MM.1S (cell line): ENCODE measurements around the gene FBXO5.

Experiments
- DNase-seq: peaks from one replicate; pipeline ENCODE4 v3.0.0-alpha.2; 2015
- H2AFZ ChIP-seq: fragments of 300-600 bp; sonication (generic); 2 replicates; pipeline ENCODE4 v1.6.0; 2016; ENCODE audit warnings: antibody characterized with exemption, low read length
- H3F3A ChIP-seq: fragments of 300-600 bp; sonication (generic); 2 replicates; pipeline ENCODE4 v1.6.1; 2016; ENCODE audit warnings: mild to moderate bottlenecking, antibody characterized with exemption, low read length, moderate library complexity, mixed read lengths; ENCODE audit not compliant: insufficient read depth
- H3K27ac ChIP-seq: fragments of 300-600 bp; sonication (generic); 2 replicates; pipeline ENCODE4 v1.5.1; 2016; ENCODE audit warnings: mild to moderate bottlenecking, low read length
- H3K27me3 ChIP-seq: fragments of 300-600 bp; sonication (generic); replicated peaks from 2 replicates; pipeline ENCODE4 v1.6.0; 2016; ENCODE audit warnings: low read length; ENCODE audit not compliant: insufficient read depth
- H3K36me3 ChIP-seq: fragments of 300-600 bp; sonication (generic); replicated peaks from 2 replicates; pipeline ENCODE4 v1.6.1; 2016; ENCODE audit warnings: mild to moderate bottlenecking, low read length, mixed read lengths; ENCODE audit not compliant: insufficient read depth
- H3K4me1 ChIP-seq: fragments of 300-600 bp; sonication (generic); 2 replicates; pipeline ENCODE4 v1.6.1; 2016; ENCODE audit warnings: low read length, mixed read lengths
- H3K4me2 ChIP-seq: fragments of 300-600 bp; sonication (generic); 2 replicates; pipeline ENCODE4 v1.6.0; 2016; ENCODE audit warnings: low read depth, low read length
- H3K4me3 ChIP-seq: fragments of 300-600 bp; sonication (generic); 2 replicates; pipeline ENCODE4 v1.5.1; 2016; ENCODE audit warnings: low read length, mixed read lengths
- H3K79me2 ChIP-seq: fragments of 300-600 bp; sonication (generic); 2 replicates; pipeline ENCODE4 v1.6.1; 2016; ENCODE audit warnings: mixed run types, low read length, mixed read lengths
- H3K9ac ChIP-seq: fragments of 300-600 bp; sonication (generic); 2 replicates; pipeline ENCODE4 v1.6.1; 2016; ENCODE audit warnings: low read length, mixed read lengths
- H3K9me2 ChIP-seq: fragments of 300-600 bp; sonication (generic); replicated peaks from 2 replicates; pipeline ENCODE4 v1.6.1; 2016; ENCODE audit warnings: mild to moderate bottlenecking, low read length, mixed read lengths; ENCODE audit not compliant: insufficient read depth
- H3K9me3 ChIP-seq: fragments of 300-600 bp; sonication (generic); replicated peaks from 2 replicates; pipeline ENCODE4 v1.6.1; 2016; ENCODE audit warnings: mild to moderate bottlenecking, low read length, mixed read lengths; ENCODE audit not compliant: insufficient read depth
- H4K20me1 ChIP-seq: fragments of 300-600 bp; sonication (generic); 2 replicates; pipeline ENCODE4 v1.6.1; 2016; ENCODE audit warnings: mild to moderate bottlenecking, low read length, moderate library complexity, mixed read lengths; ENCODE audit not compliant: insufficient read depth
- EZH2 ChIP-seq: fragments of 300-600 bp; sonication (generic); optimal IDR thresholded peaks from 2 replicates; pipeline ENCODE3; 2017; ENCODE audit warnings: low read depth, mild to moderate bottlenecking, antibody characterized with exemption, low read length, mixed read lengths
- EZH2phosphoT487 ChIP-seq: fragments of 300-600 bp; sonication (generic); IDR thresholded peaks from 2 replicates; pipeline ENCODE4 v1.6.1; 2018; ENCODE audit warnings: antibody characterized with exemption, low read length
- TF ChIP-seq, protein P1 (sequence below): fragments of 300-600 bp; sonication (generic); IDR thresholded peaks from 2 replicates; pipeline ENCODE4 v1.5.1; 2016; ENCODE audit warnings: antibody characterized with exemption, low read length, mixed read lengths

Gene FBXO5

DNA sequence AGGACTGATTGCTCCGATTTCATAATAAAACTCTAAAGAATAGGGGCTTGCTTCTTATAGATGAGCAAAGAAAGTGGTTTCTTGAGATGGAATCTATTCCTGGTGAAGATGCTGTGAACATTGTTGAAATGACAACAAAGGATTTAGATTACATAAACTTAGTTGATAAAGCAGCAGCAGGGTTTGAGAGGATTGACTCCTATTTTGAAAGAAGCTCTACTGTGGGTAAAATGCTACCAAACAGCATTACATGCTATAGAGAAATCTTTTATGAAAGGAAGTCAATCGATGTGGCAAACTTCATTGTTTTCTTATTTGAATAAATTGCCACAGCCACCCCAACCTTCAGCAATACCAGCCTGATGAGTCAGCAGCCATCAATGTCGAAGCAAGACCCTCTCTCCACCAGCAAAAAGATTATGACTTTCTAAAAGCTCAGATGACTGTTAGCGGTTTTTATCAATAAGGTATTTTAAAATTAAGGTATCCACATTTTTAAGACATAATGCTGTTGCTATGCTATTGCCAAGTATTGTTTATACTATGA lies 32.3 kb upstream of the FBXO5 start:
- H3K4me3 ChIP-seq, result no peak overlapping the region
- H3K9me2 ChIP-seq, result no peaks in the 10 kb centered on the region
- no peak overlapping the region for H3K4me2 ChIP-seq
- no peaks in the 10 kb centered on the region for H3K9me3 ChIP-seq
- H3K27me3 ChIP-seq, result no peaks in the 10 kb centered on the region
- H3K79me2 ChIP-seq, result no peaks in the 10 kb centered on the region
- no peak overlapping the region for H3K9ac ChIP-seq
- no peak for DNase-seq
- H3K4me1 ChIP-seq, result no peaks in the 10 kb centered on the region
- H2AFZ ChIP-seq, result no peak overlapping the region
- H3K27ac ChIP-seq, result no peak overlapping the region
- no peaks in the 10 kb centered on the region for H4K20me1 ChIP-seq
- H3K36me3 ChIP-seq, result no peaks in the 10 kb centered on the region
- H3F3A ChIP-seq, result no peaks in the 10 kb centered on the region
- no peak for TF ChIP-seq EZH2

DNA sequence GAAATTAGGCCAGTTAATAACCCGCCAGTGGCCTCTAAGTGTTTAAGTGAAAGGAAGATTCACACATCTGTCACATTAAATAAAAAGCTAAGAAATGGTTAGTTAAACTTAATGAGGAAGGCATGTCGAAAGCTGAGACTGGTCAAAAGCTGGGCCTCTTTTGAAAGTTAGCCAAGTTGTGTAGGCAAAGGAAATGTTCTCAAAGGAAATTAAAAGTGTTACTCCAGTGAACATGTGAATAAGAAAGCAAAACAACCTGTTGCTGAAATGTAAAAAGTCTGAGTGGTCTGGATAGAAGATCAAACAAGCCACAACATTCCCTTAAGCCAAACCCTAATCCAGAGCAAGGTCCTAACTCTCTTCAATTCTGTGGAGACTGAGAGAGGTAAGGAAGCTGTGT lies 30.6 kb upstream of the FBXO5 start:
- Histone ChIP-seq H3K9me2 (no peaks in the 10 kb centered on the region), H3F3A (no peaks in the 10 kb centered on the region), H3K4me1 (no peaks in the 10 kb centered on the region), H3K4me3 (no peak overlapping the region), H3K27me3 (no peaks in the 10 kb centered on the region), H3K79me2 (no peaks in the 10 kb centered on the region), H3K4me2 (no peak overlapping the region), H3K9me3 (no peaks in the 10 kb centered on the region), H3K36me3 (no peaks in the 10 kb centered on the region), H3K27ac (no peak overlapping the region), H3K9ac (no peak overlapping the region), H4K20me1 (no peaks in the 10 kb centered on the region), H2AFZ (no peak overlapping the region)
- TF ChIP-seq EZH2, result no peak
- TF ChIP-seq EZH2phosphoT487, result no peak
- TF ChIP-seq, protein P1, sequence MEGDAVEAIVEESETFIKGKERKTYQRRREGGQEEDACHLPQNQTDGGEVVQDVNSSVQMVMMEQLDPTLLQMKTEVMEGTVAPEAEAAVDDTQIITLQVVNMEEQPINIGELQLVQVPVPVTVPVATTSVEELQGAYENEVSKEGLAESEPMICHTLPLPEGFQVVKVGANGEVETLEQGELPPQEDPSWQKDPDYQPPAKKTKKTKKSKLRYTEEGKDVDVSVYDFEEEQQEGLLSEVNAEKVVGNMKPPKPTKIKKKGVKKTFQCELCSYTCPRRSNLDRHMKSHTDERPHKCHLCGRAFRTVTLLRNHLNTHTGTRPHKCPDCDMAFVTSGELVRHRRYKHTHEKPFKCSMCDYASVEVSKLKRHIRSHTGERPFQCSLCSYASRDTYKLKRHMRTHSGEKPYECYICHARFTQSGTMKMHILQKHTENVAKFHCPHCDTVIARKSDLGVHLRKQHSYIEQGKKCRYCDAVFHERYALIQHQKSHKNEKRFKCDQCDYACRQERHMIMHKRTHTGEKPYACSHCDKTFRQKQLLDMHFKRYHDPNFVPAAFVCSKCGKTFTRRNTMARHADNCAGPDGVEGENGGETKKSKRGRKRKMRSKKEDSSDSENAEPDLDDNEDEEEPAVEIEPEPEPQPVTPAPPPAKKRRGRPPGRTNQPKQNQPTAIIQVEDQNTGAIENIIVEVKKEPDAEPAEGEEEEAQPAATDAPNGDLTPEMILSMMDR, result no peak
- DNase-seq, result no peak

DNA sequence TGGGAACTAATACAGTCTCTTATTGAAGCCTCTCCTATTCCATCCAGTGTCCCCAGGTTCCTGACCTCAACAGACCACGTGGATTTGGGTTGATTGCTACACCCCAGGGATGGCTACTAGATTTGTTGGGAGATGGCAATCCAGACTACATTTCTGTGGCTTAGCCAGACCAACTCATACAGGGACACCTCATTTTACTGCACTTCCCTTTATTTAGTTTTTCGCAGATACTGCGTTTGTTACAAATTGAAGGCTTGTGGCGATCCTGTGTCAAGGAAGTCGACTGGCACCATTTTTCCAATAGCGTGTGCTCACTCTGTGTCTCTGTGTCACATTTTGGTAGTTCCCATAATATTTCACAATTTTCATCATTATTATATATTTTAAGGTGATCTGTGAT lies 30.0 kb upstream of the FBXO5 start:
- Histone ChIP-seq H3K27me3 (no peaks in the 10 kb centered on the region), H3K79me2 (no peaks in the 10 kb centered on the region), H3K9ac (no peak overlapping the region), H3F3A (no peaks in the 10 kb centered on the region), H3K4me3 (no peak overlapping the region), H3K9me3 (no peaks in the 10 kb centered on the region), H3K36me3 (no peaks in the 10 kb centered on the region), H3K9me2 (no peaks in the 10 kb centered on the region), H4K20me1 (no peaks in the 10 kb centered on the region), H3K4me1 (no peaks in the 10 kb centered on the region), H3K4me2 (no peak overlapping the region), H2AFZ (no peak overlapping the region), H3K27ac (no peak overlapping the region)
- TF ChIP-seq, protein P1, result no peak
- TF ChIP-seq EZH2 (no peak), EZH2phosphoT487 (no peak)
- DNase-seq, result no peak

DNA sequence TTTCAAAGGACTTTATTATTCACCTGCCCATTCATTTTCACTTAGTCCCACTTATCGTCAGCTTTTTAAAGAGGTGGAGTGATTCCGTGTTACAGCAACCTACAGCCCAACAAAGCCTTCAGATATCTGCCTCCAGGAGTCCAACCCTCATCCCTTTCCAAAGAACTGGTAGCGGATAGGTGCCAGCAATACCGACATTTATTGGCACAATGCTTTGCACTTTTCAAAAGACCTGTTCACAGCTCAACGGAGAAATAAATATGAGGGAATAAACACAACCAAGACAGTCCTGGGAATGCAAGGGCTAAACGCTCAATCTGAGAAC lies 20.5 kb upstream of the FBXO5 start:
- TF ChIP-seq, protein P1, result no peak
- no peak for TF ChIP-seq EZH2
- TF ChIP-seq EZH2phosphoT487, result no peak
- Histone ChIP-seq H3K79me2 (peaks cover 41% of the 10 kb centered on the region), H3F3A (0 out of 2 replicates have a peak, but pooled peaks cover 3% of the 10 kb centered on the region), H3K27ac (peak overlapping the region; percentile 44; the same call in 1 of the 2 replicates), H3K4me3 (peak overlapping the region; percentile 83), H2AFZ (0 out of 2 replicates have a peak overlapping the region, but pooled peaks have one; percentile 48), H4K20me1 (no peaks in the 10 kb centered on the region), H3K27me3 (no peaks in the 10 kb centered on the region), H3K9me2 (no peaks in the 10 kb centered on the region), H3K9me3 (no peaks in the 10 kb centered on the region), H3K4me1 (no peaks in the 10 kb centered on the region; the same call in 1 of the 2 replicates), H3K4me2 (peak overlapping the region; percentile 60), H3K36me3 (no peaks in the 10 kb centered on the region), H3K9ac (peak overlapping the region; percentile 68; the same call in 1 of the 2 replicates)
- DNase-seq, result no peak
